GM12892 (cell line): Measurements from ENCODE around the gene OR5K2.

Experiments used
- POLR2A ChIP-seq: IDR thresholded peaks from 2 replicates; pipeline ENCODE4 v1.6.1; 2011; ENCODE audit warnings: low read depth, low read length, control low read depth
- POLR2AphosphoS5 ChIP-seq: IDR thresholded peaks from 2 replicates; pipeline ENCODE4 v1.6.1; 2011; ENCODE audit warnings: low read depth, low read length, control low read depth
- TAF1 ChIP-seq: IDR thresholded peaks from 2 replicates; pipeline ENCODE4 v1.6.1; 2011; ENCODE audit warnings: low read depth, mild to moderate bottlenecking, control low read depth, low read length, borderline replicate concordance

GRCh38 chr3:98530676-98531075, 33.2 kb downstream of the OR5K2 start:
- no peak; the same call in 1 of the 2 replicates for TF ChIP-seq POLR2A
- no peak for TF ChIP-seq POLR2AphosphoS5
- no peak for TF ChIP-seq TAF1
